Prostate gland (tissue), 2 donors: Measurements from ENCODE around the gene CPSF4L. TPM values are rescaled to one million over a fixed set of nuclear protein-coding genes. Genes with fewer than 3 reads are reported as not detected.

Experiments
- DNase-seq: peaks from one replicate; pipeline ENCODE4 v3.0.0-alpha.2; 2019; ENCODE audit warnings: low spot score
- H3K27ac ChIP-seq, 2 donors: fragments of 200-600 bp; sonication (generic); 2 replicates each; pipeline ENCODE4 v1.5.1; 2017 to 2019
- H3K27me3 ChIP-seq: fragments of 200-600 bp; sonication (generic); replicated peaks from 2 replicates; pipeline ENCODE4 v1.5.1; 2019; ENCODE audit not compliant: insufficient read depth
- H3K36me3 ChIP-seq, 2 donors: fragments of 200-600 bp; sonication (generic); 1 replicate in 1 of 2; 2 replicates in 1 of 2; pipeline versions ENCODE4 v1.5.1 to v1.8.1; 2017 to 2019
- H3K4me1 ChIP-seq: fragments of 200-600 bp; sonication (generic); replicated peaks from 2 replicates; pipeline ENCODE4 v1.5.1; 2019
- H3K4me3 ChIP-seq, 2 donors: fragments of 200-600 bp; sonication (generic); 2 replicates each; pipeline ENCODE4 v1.5.1; 2017 to 2019
- H3K9me3 ChIP-seq: fragments of 200-600 bp; sonication (generic); 2 replicates; pipeline ENCODE4 v1.5.1; 2017
- CTCF ChIP-seq, 4 experiments: fragments of 200-600 bp in 2 of 4; fragments of 450-650 bp in 2 of 4; sonication (generic) in 2 of 4; IDR thresholded peaks; 1 replicate in 3 of 4; 2 replicates in 1 of 4; pipeline ENCODE4 v1.5.1; 2016 to 2019; ENCODE audit warnings: antibody characterized with exemption in 4 of 4, mild to moderate bottlenecking in 2 of 4, moderate library complexity in 2 of 4
- POLR2A ChIP-seq: fragments of 450-650 bp; IDR thresholded peaks from one replicate; pipeline ENCODE4 v1.6.1; 2016; ENCODE audit warnings: antibody characterized with exemption, mild to moderate bottlenecking
- POLR2AphosphoS5 ChIP-seq: sonication (generic); formaldehyde crosslinking; IDR thresholded peaks from one replicate; pipeline ENCODE4 v1.6.1; 2017; ENCODE audit warnings: antibody characterized with exemption
- WGBS: methylation state at CpG from one replicate; pipeline ENCODE4 v1.1.5; 2018; 5-methylcytosine and 5-hydroxymethylcytosine counted together
- intact Hi-C: fragments of 100-400 bp; cut with DNase I; formaldehyde crosslinking; loops from one replicate; pipeline ENCODE4 v1.14.2; 2022
- total RNA-seq, 2 donors: library from RNA; depleted of rRNA; stranded (reverse); fragments of >200 nt; gene quantifications; one replicate each; pipeline ENCODE4 v1.1.0, GENCODE V29; 2016

The CPSF4L gene
- total RNA-seq, 2 donors from 2014 or later: not detected

- peaks cover 46% of the 10 kb centered on the region for H3K4me1 ChIP-seq
- DNase-seq: no peak
- TF ChIP-seq POLR2AphosphoS5 (no peak), POLR2A (no peak), CTCF (IDR thresholded peaks at IDR 0.05) (no peak)
- H3K27ac ChIP-seq: peak overlapping the region; percentile 82 to 86
- H3K27me3 ChIP-seq: no peaks in the 10 kb centered on the region
- no peaks in the 10 kb centered on the region for H3K9me3 ChIP-seq
- H3K4me3 ChIP-seq: no peak overlapping the region
- intact Hi-C loops: no loop called here
- 59% methylated on average over 17 of the region's 20 CpGs for WGBS
- no peaks in the 10 kb centered on the region for H3K36me3 ChIP-seq
These were observed 23.4 kb upstream of the CPSF4L start for GRCh38 chr17:73284906-73285602.

- peaks cover 42% of the 10 kb centered on the region for H3K4me1 ChIP-seq
- intact Hi-C loops: no loop called here
- H3K4me3 ChIP-seq: no peak overlapping the region
- no peaks in the 10 kb centered on the region for H3K27me3 ChIP-seq
- no peak for DNase-seq
- H3K9me3 ChIP-seq: no peaks in the 10 kb centered on the region
- no peaks in the 10 kb centered on the region for H3K36me3 ChIP-seq
- TF ChIP-seq POLR2A (no peak), POLR2AphosphoS5 (no peak), CTCF (IDR thresholded peaks at IDR 0.05) (no peak)
- H3K27ac ChIP-seq: peak overlapping the region; percentile 82 to 86
- WGBS: 64% methylated on average over 8 of the region's 8 CpGs
These were observed 22.7 kb upstream of the CPSF4L start for GRCh38 chr17:73284354-73284753.

- Histone ChIP-seq H3K4me3 (no peak overlapping the region), H3K36me3 (no peaks in the 10 kb centered on the region), H3K27me3 (no peaks in the 10 kb centered on the region), H3K4me1 (peaks cover 40% of the 10 kb centered on the region), H3K27ac (peak overlapping the region; percentile 82 to 86), H3K9me3 (no peaks in the 10 kb centered on the region)
- 48% methylated on average over 10 of the region's 10 CpGs for WGBS
- TF ChIP-seq CTCF (IDR thresholded peaks at IDR 0.05) (no peak), POLR2AphosphoS5 (no peak), POLR2A (no peak)
- intact Hi-C loops: no loop called here
- no peak for DNase-seq
These were observed 22.2 kb upstream of the CPSF4L start for GRCh38 chr17:73283841-73284282.

GRCh38 chr17:73283250-73283649 lies 21.6 kb upstream of the CPSF4L start:
- 70% methylated on average over 5 of the region's 5 CpGs for WGBS

More at GRCh38 chr17:73283250-73283649, 21.6 kb upstream of the CPSF4L start:
- Histone ChIP-seq H3K27me3 (no peaks in the 10 kb centered on the region), H3K4me1 (peaks cover 38% of the 10 kb centered on the region), H3K9me3 (no peaks in the 10 kb centered on the region), H3K36me3 (no peaks in the 10 kb centered on the region), H3K27ac (peak overlapping the region; percentile 82 to 86), H3K4me3 (no peak overlapping the region)
- no peak for DNase-seq
- TF ChIP-seq POLR2A: no peak
- no peak for TF ChIP-seq POLR2AphosphoS5
- no peak for TF ChIP-seq CTCF (IDR thresholded peaks at IDR 0.05)
- intact Hi-C loops: no loop called here
